GM18507 (cell line): ENCODE measurements around the gene WDCP.
"Not testable (repeated sequence)": the region's sequence is repeated elsewhere in the genome, so short reads cannot be mapped to it uniquely, and the experiment has no call there.

ENCODE experiments used
- DNase-seq: peaks from one replicate; pipeline ENCODE4 v3.0.0; 2011; ENCODE audit warnings: low read depth; ENCODE audit not compliant: insufficient read length; ENCODE audit errors: extremely low spot score
- FAIRE-seq: peaks from 2 replicates; lab custom pipeline; 2011; peaks lifted over from hg19 to GRCh38; lab: Jason Lieb, UNC

Gene WDCP

GRCh38 chr2:24024996-24025663 is 22.1 kb downstream of the WDCP start:
- no peak for DNase-seq
- FAIRE-seq, result no peak

GRCh38 chr2:24024018-24024417 is 23.2 kb downstream of the WDCP start:
- no peak for DNase-seq
- FAIRE-seq, result no peak

- FAIRE-seq, result no peak
- DNase-seq, result no peak
Measured at GRCh38 chr2:24022975-24023575, 24.1 kb downstream of the WDCP start.

- DNase-seq (no peak), FAIRE-seq (no peak)
Measured at GRCh38 chr2:24022324-24022974, 24.7 kb downstream of the WDCP start.

- DNase-seq (no peak), FAIRE-seq (no peak)
Measured at GRCh38 chr2:24021122-24021998, 25.8 kb downstream of the WDCP start.

- no peak for FAIRE-seq
Measured at GRCh38 chr2:24020244-24020643, 26.9 kb downstream of the WDCP start.

GRCh38 chr2:24019729-24020128 is 27.5 kb downstream of the WDCP start:
- no peak for FAIRE-seq

More at GRCh38 chr2:24020244-24020643, 26.9 kb downstream of the WDCP start:
- DNase-seq, result no peak

GRCh38 chr2:24018241-24018640 is 28.9 kb downstream of the WDCP start:
- DNase-seq (no peak), FAIRE-seq (no peak)

More at GRCh38 chr2:24019729-24020128, 27.5 kb downstream of the WDCP start:
- no peak for DNase-seq

- FAIRE-seq, result no peak
Measured at GRCh38 chr2:24017711-24018110, 29.5 kb downstream of the WDCP start.

GRCh38 chr2:24016853-24017703 is 30.1 kb downstream of the WDCP start:
- FAIRE-seq (no peak), DNase-seq (no peak)

More at GRCh38 chr2:24017711-24018110, 29.5 kb downstream of the WDCP start:
- DNase-seq, result no peak

GRCh38 chr2:24016376-24016761 is 30.8 kb downstream of the WDCP start:
- DNase-seq, result no peak
- no peak for FAIRE-seq

- FAIRE-seq, result no peak
- DNase-seq, result no peak
Measured at GRCh38 chr2:24015562-24016375, 31.4 kb downstream of the WDCP start.

GRCh38 chr2:24014902-24015301 is 32.3 kb downstream of the WDCP start:
- not testable (repeated sequence) for DNase-seq, FAIRE-seq

- no peak for DNase-seq
- FAIRE-seq, result no peak
Measured at GRCh38 chr2:24012521-24013188, 34.5 kb downstream of the WDCP start.

GRCh38 chr2:24011250-24012104 is 35.7 kb downstream of the WDCP start:
- FAIRE-seq (no peak), DNase-seq (no peak)

GRCh38 chr2:24010477-24011249 is 36.5 kb downstream of the WDCP start:
- no peak for DNase-seq
- no peak for FAIRE-seq
